A549 (cell line): Measurements from ENCODE around the gene MAPK6.
"Not testable (repeated sequence)": the region's sequence is repeated elsewhere in the genome, so short reads cannot be mapped to it uniquely, and the experiment has no call there.

ENCODE experiments used
- CEBPB ChIP-seq, 2 experiments: fragments of >200 bp in 1 of 2; sonication (Bioruptor Twin) in 1 of 2; formaldehyde crosslinking in 1 of 2; IDR thresholded peaks; 2 replicates each; pipeline ENCODE4 v1.6.1; 2012 to 2016
- CTCF ChIP-seq: fragments of >200 bp; sonication (Bioruptor Twin); formaldehyde crosslinking; IDR thresholded peaks from 3 replicates; pipeline ENCODE4 v1.5.1; 2016
- MYC ChIP-seq: IDR thresholded peaks from 2 replicates; pipeline ENCODE4 v1.6.1; 2012; ENCODE audit warnings: mild to moderate bottlenecking, inconsistent platforms, low read length, improper control_type of control experiment, borderline replicate concordance

- not testable (repeated sequence) for TF ChIP-seq MYC; CEBPB (IDR thresholded peaks at IDR 0.05); CTCF
Observed at GRCh38 chr15:52045795-52046298, 26.8 kb downstream of the MAPK6 start.
